Measurements from ENCODE around the gene KLHL6.

KLHL6 gene

GRCh38 chr3:183555541-183556081 is at the start of gene KLHL6:
TSS of gene KLHL6 (minus strand) at chr3:183555706. CDS start at chr3:183555653, 53 bp downstream.
- TF ChIP-seq, protein P1, sequence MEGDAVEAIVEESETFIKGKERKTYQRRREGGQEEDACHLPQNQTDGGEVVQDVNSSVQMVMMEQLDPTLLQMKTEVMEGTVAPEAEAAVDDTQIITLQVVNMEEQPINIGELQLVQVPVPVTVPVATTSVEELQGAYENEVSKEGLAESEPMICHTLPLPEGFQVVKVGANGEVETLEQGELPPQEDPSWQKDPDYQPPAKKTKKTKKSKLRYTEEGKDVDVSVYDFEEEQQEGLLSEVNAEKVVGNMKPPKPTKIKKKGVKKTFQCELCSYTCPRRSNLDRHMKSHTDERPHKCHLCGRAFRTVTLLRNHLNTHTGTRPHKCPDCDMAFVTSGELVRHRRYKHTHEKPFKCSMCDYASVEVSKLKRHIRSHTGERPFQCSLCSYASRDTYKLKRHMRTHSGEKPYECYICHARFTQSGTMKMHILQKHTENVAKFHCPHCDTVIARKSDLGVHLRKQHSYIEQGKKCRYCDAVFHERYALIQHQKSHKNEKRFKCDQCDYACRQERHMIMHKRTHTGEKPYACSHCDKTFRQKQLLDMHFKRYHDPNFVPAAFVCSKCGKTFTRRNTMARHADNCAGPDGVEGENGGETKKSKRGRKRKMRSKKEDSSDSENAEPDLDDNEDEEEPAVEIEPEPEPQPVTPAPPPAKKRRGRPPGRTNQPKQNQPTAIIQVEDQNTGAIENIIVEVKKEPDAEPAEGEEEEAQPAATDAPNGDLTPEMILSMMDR (IDR thresholded peaks at IDR 0.05; ENCODE audit: low read depth, low read length) = no peak
- no peak for DNase-seq (ENCODE audit: low read depth, low spot score)
- in situ Hi-C loops (cut with HindIII; ENCODE audit: low sequenced_read_pairs) = no loop called here
- H3K4me3 ChIP-seq (ENCODE audit: low read depth, low read length) = no peak within 1 kb of the TSS

DNA sequence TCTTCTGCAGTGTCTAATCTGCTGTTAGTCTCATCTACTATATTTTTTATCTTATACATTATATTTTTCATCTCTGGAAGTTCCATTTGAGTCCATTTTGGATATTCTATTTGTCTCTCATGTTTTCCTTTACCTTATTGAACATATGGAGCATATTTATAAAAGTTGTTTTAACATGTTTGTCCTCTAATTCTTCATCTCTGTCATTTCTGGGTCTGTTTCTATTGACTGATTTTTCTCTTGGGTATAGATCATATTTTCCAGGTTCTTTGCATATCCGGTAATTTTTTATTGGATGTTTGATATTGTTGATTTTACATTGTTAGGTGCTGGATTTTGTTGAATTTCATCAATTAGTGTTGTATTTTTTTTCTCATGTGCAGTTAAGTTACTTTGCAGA is 42.5 kb upstream of the KLHL6 start:
- in situ Hi-C loops (cut with HindIII; ENCODE audit: low sequenced_read_pairs) = no loop called here
- no peak for DNase-seq (ENCODE audit: low read depth, low spot score)
- TF ChIP-seq, protein P1 (IDR thresholded peaks at IDR 0.05; ENCODE audit: low read depth, low read length) = no peak
- no peak overlapping the region for H3K4me3 ChIP-seq (ENCODE audit: low read depth, low read length)

GRCh38 chr3:183594636-183595035 is 39.1 kb upstream of the KLHL6 start:
- DNase-seq (ENCODE audit: low read depth, low spot score) = no peak
- TF ChIP-seq, protein P1 (IDR thresholded peaks at IDR 0.05; ENCODE audit: low read depth, low read length) = no peak
- H3K4me3 ChIP-seq (ENCODE audit: low read depth, low read length) = no peak overlapping the region
- in situ Hi-C loops (cut with HindIII; ENCODE audit: low sequenced_read_pairs) = no loop called here

- in situ Hi-C loops (cut with HindIII; ENCODE audit: low sequenced_read_pairs) = no loop called here
- DNase-seq (ENCODE audit: low read depth, low spot score) = no peak
These were observed 37.3 kb upstream of the KLHL6 start for GRCh38 chr3:183592821-183593220.

GRCh38 chr3:183591881-183592521 is 36.5 kb upstream of the KLHL6 start:
- in situ Hi-C loops (cut with HindIII; ENCODE audit: low sequenced_read_pairs) = no loop called here

More at GRCh38 chr3:183592821-183593220, 37.3 kb upstream of the KLHL6 start:
- H3K4me3 ChIP-seq (ENCODE audit: low read depth, low read length) = no peak overlapping the region
- TF ChIP-seq, protein P1 (IDR thresholded peaks at IDR 0.05; ENCODE audit: low read depth, low read length) = no peak

GRCh38 chr3:183590442-183590841 is 34.9 kb upstream of the KLHL6 start:
- DNase-seq (ENCODE audit: low read depth, low spot score) = no peak
- in situ Hi-C loops (cut with HindIII; ENCODE audit: low sequenced_read_pairs) = no loop called here

More at GRCh38 chr3:183591881-183592521, 36.5 kb upstream of the KLHL6 start:
- DNase-seq (ENCODE audit: low read depth, low spot score) = no peak
- H3K4me3 ChIP-seq (ENCODE audit: low read depth, low read length) = no peak overlapping the region
- TF ChIP-seq, protein P1 (IDR thresholded peaks at IDR 0.05; ENCODE audit: low read depth, low read length) = no peak

More at GRCh38 chr3:183590442-183590841, 34.9 kb upstream of the KLHL6 start:
- no peak overlapping the region for H3K4me3 ChIP-seq (ENCODE audit: low read depth, low read length)
- TF ChIP-seq, protein P1 (IDR thresholded peaks at IDR 0.05; ENCODE audit: low read depth, low read length) = no peak
